Panc1 (cell line): ENCODE data around the gene HGFAC. TPM values are rescaled to one million over a fixed set of nuclear protein-coding genes. Genes with fewer than 3 reads are reported as not detected.

ENCODE experiments used
- ATAC-seq: fragments of 200-7000 bp; cut with Tn5 transposase; 2 replicates; pipeline ENCODE4 v1.9.1; 2020; ENCODE audit warnings: mild to moderate bottlenecking, moderate library complexity
- BruUV-seq: library from RNA; stranded (reverse); fragments of 400-500 nt; replicated peaks from 2 replicates; lab custom pipeline; 2021; lab: Mats Ljungman, UMichigan
- CTCF ChIA-PET: fragments of 300-600 bp; sonication (Branson Sonifier 250); formaldehyde crosslinking; loops from one replicate; lab custom pipeline; 2022; ENCODE audit warnings: antibody characterized with exemption; lab: Charles Lee
- POLR2A ChIA-PET: fragments of 300-600 bp; sonication (Branson Sonifier 250); formaldehyde crosslinking; loops from one replicate; lab custom pipeline; 2022; ENCODE audit warnings: antibody characterized with exemption; lab: Charles Lee
- DNase-seq: peaks from one replicate; pipeline ENCODE4 v3.0.0-alpha.2; 2010; ENCODE audit warnings: low read depth, low spot score
- H3K27ac ChIP-seq: 2 replicates; pipeline ENCODE4 v1.5.1; 2011; ENCODE audit warnings: mild to moderate bottlenecking, low read length, inconsistent platforms
- H3K27me3 ChIP-seq: fragments of 200-500 bp; sonication (Bioruptor generic); 2 replicates; pipeline ENCODE4 v1.6.0; 2014; ENCODE audit warnings: low read length, inconsistent platforms; ENCODE audit not compliant: control insufficient read depth, insufficient read depth
- H3K36me3 ChIP-seq: fragments of 200-500 bp; sonication (Bioruptor generic); 2 replicates; pipeline ENCODE4 v1.5.1; 2014; ENCODE audit warnings: inconsistent platforms, mild to moderate bottlenecking, low read length, moderate library complexity; ENCODE audit not compliant: control insufficient read depth, insufficient read depth
- H3K4me1 ChIP-seq: 2 replicates; pipeline ENCODE4 v1.5.1; 2011; ENCODE audit warnings: inconsistent platforms, mild to moderate bottlenecking, low read length, moderate library complexity; ENCODE audit not compliant: control insufficient read depth, insufficient read depth
- H3K4me3 ChIP-seq, 2 experiments: 2 replicates each; pipeline ENCODE4 v1.5.1; 2011 to 2012; ENCODE audit warnings: low read depth in 2 of 2, low read length in 2 of 2, mild to moderate bottlenecking in 2 of 2, inconsistent platforms in 1 of 2, moderate library complexity in 1 of 2
- H3K9me3 ChIP-seq: fragments of 200-500 bp; sonication (Bioruptor generic); 2 replicates; pipeline ENCODE4 v1.5.1; 2014; ENCODE audit warnings: low read depth, mild to moderate bottlenecking, inconsistent platforms, low read length, moderate library complexity; ENCODE audit not compliant: control insufficient read depth, insufficient read depth
- CTCF ChIP-seq: fragments of 450-650 bp; IDR thresholded peaks from 2 replicates; pipeline ENCODE4 v1.5.1; 2017; ENCODE audit warnings: mild to moderate bottlenecking
- POLR2AphosphoS5 ChIP-seq: IDR thresholded peaks from 2 replicates; pipeline ENCODE4 v1.6.1; 2012; ENCODE audit warnings: mild to moderate bottlenecking, low read depth, low read length, moderate library complexity
- REST ChIP-seq, 2 experiments: IDR thresholded peaks; 2 replicates each; pipeline ENCODE4 v1.6.1; 2011 to 2012; ENCODE audit warnings: low read depth in 2 of 2, control low read depth in 1 of 2, low read length in 1 of 2, mild to moderate bottlenecking in 1 of 2, moderate library complexity in 1 of 2; ENCODE audit not compliant: insufficient read depth in 1 of 2
- SIN3A ChIP-seq: IDR thresholded peaks from 2 replicates; pipeline ENCODE4 v1.6.1; 2012; ENCODE audit warnings: low read depth, mild to moderate bottlenecking, low read length, moderate library complexity, borderline replicate concordance; ENCODE audit not compliant: insufficient read depth
- TCF7L2 ChIP-seq: IDR thresholded peaks from 2 replicates; pipeline ENCODE4 v1.6.1; 2011; ENCODE audit warnings: mild to moderate bottlenecking, low read depth, low read length, inconsistent platforms
- in situ Hi-C: cut with HindIII; loops from 2 replicates; pipeline ENCODE4 v1.10.0; 2016; ENCODE audit warnings: low sequenced_read_pairs, low pct_unique_long_range_greater_than_20kb
- intact Hi-C: fragments of 100-400 bp; cut with micrococcal nuclease; formaldehyde crosslinking; loops from one replicate; pipeline ENCODE4 v1.10.0; 2022; ENCODE audit not compliant: unreplicated experiment
- total RNA-seq: library from RNA; stranded (reverse); gene quantifications from one replicate; pipeline ENCODE4 v1.2.1, GENCODE V29; 2021; ENCODE audit not compliant: unreplicated experiment

Gene HGFAC
- total RNA-seq, 1 experiment from 2014 or later = 0.59 TPM

- Histone ChIP-seq H3K27ac (no peak overlapping the region), H3K4me3 (no peak overlapping the region), H3K36me3 (no peaks in the 10 kb centered on the region), H3K9me3 (no peaks in the 10 kb centered on the region), H3K4me1 (no peaks in the 10 kb centered on the region), H3K27me3 (no peaks in the 10 kb centered on the region)
- POLR2A ChIA-PET = no interaction called here
- DNase-seq = no peak
- no peak for ATAC-seq
- in situ Hi-C loops (no loop called here), intact Hi-C loops (no loop called here)
- no TSS peak for BruUV-seq
- CTCF ChIA-PET = interaction anchor here (0.6 kb wide), 1 partner anchor 387 kb away, joined by 4 read pairs; no protein-coding TSS in a partner anchor
- TF ChIP-seq SIN3A (no peak), REST (IDR thresholded peaks at IDR 0.05; ENCODE audit: insufficient read depth in 1 of 2, low read depth in 2 of 2, low read length in 1 of 2) (no peak), TCF7L2 (no peak), CTCF (no peak), POLR2AphosphoS5 (no peak)
Measured at GRCh38 chr4:3403348-3403906, 38.3 kb upstream of the HGFAC start.

- TF ChIP-seq SIN3A = no peak
- TF ChIP-seq TCF7L2 = no peak
- TF ChIP-seq CTCF = no peak
- TF ChIP-seq REST (IDR thresholded peaks at IDR 0.05; ENCODE audit: insufficient read depth in 1 of 2, low read depth in 2 of 2, low read length in 1 of 2) = no peak
- no peak for TF ChIP-seq POLR2AphosphoS5
- Histone ChIP-seq H3K27ac (no peak overlapping the region), H3K27me3 (no peaks in the 10 kb centered on the region), H3K36me3 (no peaks in the 10 kb centered on the region), H3K4me3 (no peak overlapping the region), H3K9me3 (no peaks in the 10 kb centered on the region), H3K4me1 (no peaks in the 10 kb centered on the region)
- POLR2A ChIA-PET = no interaction called here
- in situ Hi-C loops (no loop called here), intact Hi-C loops (no loop called here)
- CTCF ChIA-PET = no interaction called here
- no TSS peak for BruUV-seq
- ATAC-seq = no peak
- DNase-seq = no peak
Measured at GRCh38 chr4:3404546-3404945, 37.2 kb upstream of the HGFAC start.
